OCI-LY7 (cell line): ENCODE data around the gene ARHGEF10L.

ENCODE experiments used
- CTCF ChIP-seq: fragments of 200-600 bp; sonication (generic); conservative IDR thresholded peaks from 2 replicates; pipeline ENCODE4 v1.5.1; 2014; ENCODE audit warnings: mild to moderate bottlenecking, antibody characterized with exemption, low read length, moderate library complexity, mixed read lengths
- EZH2phosphoT487 ChIP-seq: fragments of 200-600 bp; sonication (generic); IDR thresholded peaks from 2 replicates; pipeline ENCODE4 v1.6.1; 2018; ENCODE audit warnings: low read depth, borderline replicate concordance, mild to moderate bottlenecking, mixed run types, antibody characterized with exemption, low read length, moderate library complexity, mixed read lengths

GRCh38 chr1:17668624-17669175 lies 129.2 kb downstream of the ARHGEF10L start:
- TF ChIP-seq CTCF (no peak), EZH2phosphoT487 (no peak)
